HUES64 (cell line): ENCODE measurements around the gene RTN4IP1. TPM values are rescaled to one million over a fixed set of nuclear protein-coding genes. Genes with fewer than 3 reads are reported as not detected.

Experiments
- H3K27ac ChIP-seq: 2 replicates; pipeline ENCODE4 v1.7.0; 2013; ENCODE audit warnings: low read depth, low read length, inconsistent platforms
- H3K27me3 ChIP-seq: 2 replicates; pipeline ENCODE4 v1.6.1; 2013; ENCODE audit warnings: mild to moderate bottlenecking, low read length; ENCODE audit not compliant: insufficient read depth
- H3K36me3 ChIP-seq: 2 replicates; pipeline ENCODE4 v1.6.1; 2013; ENCODE audit warnings: mild to moderate bottlenecking, low read length; ENCODE audit not compliant: insufficient read depth
- H3K4me1 ChIP-seq: 2 replicates; pipeline ENCODE4 v1.6.1; 2013; ENCODE audit warnings: mild to moderate bottlenecking, low read length, moderate library complexity; ENCODE audit not compliant: insufficient read depth
- H3K4me3 ChIP-seq: 2 replicates; pipeline ENCODE4 v1.5.1; 2013; ENCODE audit warnings: mild to moderate bottlenecking, low read length, moderate library complexity
- H3K9ac ChIP-seq: 2 replicates; pipeline ENCODE4 v1.6.1; 2013; ENCODE audit warnings: mild to moderate bottlenecking, low read depth, low read length
- H3K9me3 ChIP-seq: 2 replicates; pipeline ENCODE4 v1.6.1; 2013; ENCODE audit warnings: low read depth, low read length; ENCODE audit not compliant: insufficient read depth
- WGBS: fragments of 150-250, 120-280 bp; methylation state at CpG from one replicate; pipeline ENCODE4 v1.1.7; 2013; ENCODE audit warnings: missing lambda C conversion rate; 5-methylcytosine and 5-hydroxymethylcytosine counted together
- polyA plus RNA-seq, 2 experiments: library from polyadenylated mRNA; stranded (reverse); fragments of 50-300 nt; gene quantifications; one replicate each; pipeline ENCODE4 v1.2.3, GENCODE V29; 2013

RTN4IP1 gene, protein sequence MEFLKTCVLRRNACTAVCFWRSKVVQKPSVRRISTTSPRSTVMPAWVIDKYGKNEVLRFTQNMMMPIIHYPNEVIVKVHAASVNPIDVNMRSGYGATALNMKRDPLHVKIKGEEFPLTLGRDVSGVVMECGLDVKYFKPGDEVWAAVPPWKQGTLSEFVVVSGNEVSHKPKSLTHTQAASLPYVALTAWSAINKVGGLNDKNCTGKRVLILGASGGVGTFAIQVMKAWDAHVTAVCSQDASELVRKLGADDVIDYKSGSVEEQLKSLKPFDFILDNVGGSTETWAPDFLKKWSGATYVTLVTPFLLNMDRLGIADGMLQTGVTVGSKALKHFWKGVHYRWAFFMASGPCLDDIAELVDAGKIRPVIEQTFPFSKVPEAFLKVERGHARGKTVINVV
- 14.8 TPM for polyA plus RNA-seq (2013, experiment 1 of 2)
- polyA plus RNA-seq (2013, experiment 2 of 2), result 14.6 TPM

DNA sequence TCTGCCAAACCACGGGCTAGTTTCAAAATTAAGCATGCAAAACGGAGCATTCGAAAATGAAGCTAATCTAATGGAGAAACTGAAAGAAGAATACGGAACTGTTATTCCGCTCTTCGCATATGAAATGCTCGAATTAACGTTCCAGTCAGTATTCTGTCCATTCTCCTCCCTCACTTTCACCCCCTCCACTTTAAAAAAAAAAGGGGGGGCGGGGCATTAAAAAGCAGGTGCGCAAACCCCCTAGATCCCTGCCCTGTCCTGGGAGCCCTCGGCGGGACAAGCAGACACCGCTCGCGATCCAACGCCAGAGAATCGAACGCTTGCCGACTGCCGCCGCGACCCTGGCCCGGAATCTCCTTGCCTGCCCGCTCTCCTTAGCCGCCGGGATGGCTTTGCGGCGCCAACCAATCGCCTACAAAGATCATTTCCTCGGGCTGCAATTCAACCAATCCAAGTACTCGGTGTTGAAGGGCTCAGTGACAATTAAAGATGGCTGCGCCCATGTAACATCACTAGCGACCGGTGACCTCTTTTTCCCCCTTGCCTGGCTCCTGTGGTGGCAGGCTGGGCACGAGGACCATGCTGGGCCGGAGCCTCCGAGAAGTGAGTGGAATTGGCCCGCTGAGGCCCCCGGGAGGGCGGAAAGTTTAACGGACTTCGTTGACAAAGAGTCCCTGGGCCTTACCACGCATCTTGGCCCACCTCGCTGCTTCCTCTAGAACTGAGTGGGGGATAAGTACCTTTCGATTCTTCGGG, at the start of gene RTN4IP1, which contains the start of gene QRSL1:
Gene RTN4IP1, minus strand, starts transcription at position 396 of the 756 bp plus-strand sequence. CDS start 477 bp downstream, outside the sequence.
Gene QRSL1, plus strand, starts transcription at position 476 of the 756 bp plus-strand sequence. Its CDS starts 104 bp downstream, at position 580.
- Histone ChIP-seq H3K4me3 (peak within 1 kb of the TSS; percentile 95), H3K36me3 (no peaks in the 10 kb centered on the region), H3K9ac (peak within 1 kb of the TSS; percentile 94), H3K27me3 (no peaks in the 10 kb centered on the region), H3K4me1 (peaks cover 18% of the 10 kb centered on the region), H3K27ac (peak within 1 kb of the TSS; percentile 94), H3K9me3 (no peaks in the 10 kb centered on the region)
- under 1% methylated on average over 46 of the region's 46 CpGs for WGBS

DNA sequence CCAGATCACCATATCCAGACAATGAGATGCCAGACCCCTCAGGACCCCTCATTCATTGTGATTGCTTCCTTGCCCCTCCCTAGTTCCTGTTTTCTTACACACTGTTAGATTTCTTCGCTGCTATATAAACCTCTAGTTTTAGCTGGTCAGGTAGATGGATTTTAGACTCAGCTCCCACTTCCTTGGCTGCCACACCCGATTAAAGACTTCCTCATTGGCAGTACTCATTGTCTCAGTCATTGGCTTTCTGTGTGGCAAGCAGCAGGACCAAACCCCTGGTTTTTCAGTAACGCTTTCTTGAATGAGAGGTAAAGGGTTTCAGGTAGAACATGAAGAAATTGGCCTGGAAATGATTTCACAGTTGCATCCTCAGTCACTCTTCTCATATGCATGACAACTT, 48.0 kb upstream of the RTN4IP1 start:
- Histone ChIP-seq H3K27ac (no peak overlapping the region), H3K4me3 (no peak overlapping the region), H3K36me3 (no peaks in the 10 kb centered on the region), H3K27me3 (no peaks in the 10 kb centered on the region), H3K9me3 (no peaks in the 10 kb centered on the region), H3K9ac (no peak overlapping the region), H3K4me1 (peaks cover 11% of the 10 kb centered on the region)
- 91% methylated on average over 3 of the region's 3 CpGs for WGBS

DNA sequence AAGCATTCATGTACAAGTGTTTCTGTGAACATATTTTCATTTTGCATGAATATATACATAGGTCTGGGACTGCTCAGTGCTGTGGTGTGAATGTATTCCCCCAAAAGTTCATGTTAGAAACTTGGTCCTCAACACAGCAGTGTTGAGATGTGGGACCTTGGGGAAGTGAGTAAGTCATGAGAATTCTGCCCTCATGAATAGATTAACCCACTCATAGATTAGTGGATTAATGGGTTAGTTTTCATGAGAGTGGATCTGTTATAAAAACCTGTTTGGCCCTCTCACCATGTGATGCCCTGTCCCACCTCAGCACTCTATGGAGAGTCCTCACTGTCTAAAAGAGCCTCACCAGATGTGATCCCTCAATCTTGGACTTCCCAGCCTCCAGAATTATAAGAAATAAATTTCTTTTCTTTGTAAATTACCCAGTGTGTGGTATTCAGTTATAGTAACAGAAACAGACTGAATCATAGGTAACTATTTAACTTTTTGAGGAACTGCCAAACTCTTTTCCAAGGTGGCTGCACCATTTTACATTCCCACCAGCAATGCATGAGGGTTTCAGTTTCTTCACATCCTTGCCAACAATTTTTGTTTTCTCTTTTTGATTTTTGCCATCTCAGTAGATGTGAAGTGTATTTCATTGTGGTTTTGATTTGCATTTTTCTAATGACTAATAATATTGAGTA, 45.4 kb upstream of the RTN4IP1 start:
- Histone ChIP-seq H3K4me1 (peaks cover 18% of the 10 kb centered on the region), H3K9ac (no peak overlapping the region), H3K9me3 (no peaks in the 10 kb centered on the region), H3K36me3 (no peaks in the 10 kb centered on the region), H3K4me3 (no peak overlapping the region), H3K27ac (no peak overlapping the region), H3K27me3 (no peaks in the 10 kb centered on the region)

DNA sequence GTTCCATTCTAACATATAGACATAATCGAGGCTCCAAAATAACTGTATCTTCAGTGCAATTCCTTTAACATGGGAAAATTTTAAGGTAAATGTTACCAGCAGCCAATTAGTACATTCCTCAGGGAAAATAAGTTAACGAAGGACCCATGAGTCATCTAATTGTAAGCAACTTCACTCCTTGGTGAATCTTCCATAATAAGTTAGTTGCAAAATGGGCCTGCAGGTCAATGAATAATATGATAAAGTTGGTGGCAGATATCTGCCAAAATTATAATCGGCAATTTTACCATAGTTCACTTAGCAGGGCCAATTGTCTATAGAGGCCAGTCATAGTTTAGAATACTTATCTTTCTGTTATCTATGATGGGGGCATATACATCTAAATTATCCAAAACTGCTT, 42.4 kb upstream of the RTN4IP1 start:
- Histone ChIP-seq H3K4me3 (no peak overlapping the region), H3K4me1 (peaks cover 21% of the 10 kb centered on the region), H3K27me3 (no peaks in the 10 kb centered on the region), H3K36me3 (no peaks in the 10 kb centered on the region), H3K9me3 (no peaks in the 10 kb centered on the region), H3K9ac (no peak overlapping the region), H3K27ac (no peak overlapping the region)
- 91% methylated on average over 3 of the region's 3 CpGs for WGBS

DNA sequence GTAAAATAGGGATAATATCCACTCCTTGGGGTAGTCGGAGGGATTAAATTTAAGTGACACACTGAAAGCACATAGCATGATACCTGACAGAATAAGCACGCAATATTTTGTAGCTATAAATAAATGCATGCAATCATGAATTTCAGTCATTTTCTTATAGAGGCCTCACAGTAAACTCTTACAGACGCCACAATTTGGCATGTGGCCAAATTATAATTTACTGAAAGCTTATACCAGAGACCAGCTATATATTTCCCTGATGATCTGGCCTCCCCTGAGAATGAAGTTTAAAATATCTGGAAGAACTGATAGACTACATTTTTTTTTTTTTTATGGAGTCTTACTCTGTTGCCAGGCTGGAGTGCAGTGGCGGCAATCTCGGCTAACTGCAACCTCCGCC, 40.9 kb upstream of the RTN4IP1 start:
- Histone ChIP-seq H3K27ac (no peak overlapping the region), H3K36me3 (peaks cover 7% of the 10 kb centered on the region), H3K4me1 (peaks cover 25% of the 10 kb centered on the region), H3K9ac (no peak overlapping the region), H3K4me3 (no peak overlapping the region), H3K9me3 (no peaks in the 10 kb centered on the region), H3K27me3 (no peaks in the 10 kb centered on the region)
- WGBS, result 93% methylated on average over 6 of the region's 6 CpGs

DNA sequence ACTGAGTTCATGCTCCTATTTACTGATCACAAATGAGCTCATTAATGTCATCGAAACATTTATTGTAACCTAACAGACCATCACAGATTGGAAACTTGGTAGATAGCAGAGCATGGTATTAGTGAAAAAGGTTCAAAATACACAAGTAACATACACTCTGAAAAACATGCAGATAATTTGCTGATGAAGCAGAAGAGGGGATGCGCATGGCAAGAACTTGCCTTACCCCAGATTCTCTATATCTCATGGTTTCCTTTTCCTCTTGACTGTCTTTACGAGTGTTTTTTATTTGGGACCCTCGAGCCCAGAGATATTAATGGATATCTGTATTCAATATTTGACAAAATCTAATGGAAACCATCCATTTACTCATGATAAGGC, 37.7 kb upstream of the RTN4IP1 start:
- Histone ChIP-seq H3K27ac (peak overlapping the region; percentile 48; the same call in 1 of the 2 replicates), H3K27me3 (no peaks in the 10 kb centered on the region), H3K4me1 (peaks cover 16% of the 10 kb centered on the region), H3K9me3 (no peaks in the 10 kb centered on the region), H3K9ac (no peak overlapping the region), H3K4me3 (no peak overlapping the region), H3K36me3 (peaks cover 32% of the 10 kb centered on the region)
- 94% methylated on average over 3 of the region's 4 CpGs for WGBS

DNA sequence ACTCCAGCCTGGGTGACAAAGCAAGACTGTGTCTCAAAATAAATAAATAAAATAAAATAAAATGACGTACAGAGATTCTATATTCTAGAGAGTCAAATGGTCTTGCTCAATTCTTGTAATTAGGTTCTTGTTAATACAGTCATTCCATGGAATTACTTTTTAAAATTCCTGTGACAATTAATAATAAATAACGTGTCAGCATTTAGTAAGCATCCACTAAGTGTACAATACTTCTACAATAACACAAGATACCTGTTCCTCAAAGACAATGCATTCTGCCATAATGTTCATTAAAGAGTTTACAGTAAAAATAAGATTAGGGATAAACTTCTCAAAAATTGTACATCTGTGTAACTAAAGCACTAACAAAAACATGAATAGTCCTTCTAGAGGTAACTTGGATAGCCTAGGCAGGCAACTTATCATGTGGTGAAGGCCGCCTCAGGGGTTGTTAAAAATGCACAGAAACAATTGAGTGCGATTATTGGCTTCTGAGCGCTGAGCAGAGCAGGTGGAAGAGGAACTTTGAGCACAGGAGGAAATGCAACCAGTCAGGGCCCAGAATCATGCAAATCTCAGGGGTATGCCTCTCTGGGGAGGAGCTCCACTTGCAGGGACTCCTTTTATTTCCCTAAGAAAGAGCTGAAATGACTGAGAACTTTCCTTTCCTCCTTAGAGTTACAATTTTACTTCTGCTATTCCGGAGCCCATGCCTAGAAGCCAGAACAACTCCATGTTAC, 37.2 kb upstream of the RTN4IP1 start:
- H3K36me3 ChIP-seq, result peaks cover 32% of the 10 kb centered on the region
- H3K4me3 ChIP-seq, result no peak overlapping the region
- H3K4me1 ChIP-seq, result peaks cover 11% of the 10 kb centered on the region
- peak overlapping the region; percentile 48; the same call in 1 of the 2 replicates for H3K27ac ChIP-seq
- no peaks in the 10 kb centered on the region for H3K9me3 ChIP-seq
- 56% methylated on average over 5 of the region's 6 CpGs for WGBS
- H3K27me3 ChIP-seq, result no peaks in the 10 kb centered on the region
- no peak overlapping the region for H3K9ac ChIP-seq

DNA sequence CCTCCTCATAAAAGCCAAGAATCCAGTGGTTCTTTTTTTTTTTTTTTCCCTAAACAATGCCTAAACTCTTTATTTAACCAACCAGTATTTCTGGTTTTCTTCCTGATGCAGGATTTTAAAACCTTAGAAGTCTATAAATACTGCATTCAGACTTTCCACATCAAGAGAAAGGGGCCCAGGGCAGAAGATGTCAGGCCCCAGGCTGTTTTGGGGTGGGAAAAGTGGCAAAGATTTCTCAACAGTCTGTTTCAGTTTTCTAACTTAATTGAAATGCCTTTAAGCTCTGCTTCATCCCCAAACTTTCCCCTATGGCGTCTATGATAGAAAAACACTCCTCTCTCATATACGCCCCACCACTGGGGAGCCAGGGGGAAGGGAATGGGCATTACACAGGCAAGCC, 33.2 kb upstream of the RTN4IP1 start:
- H3K4me1 ChIP-seq, result peaks cover 25% of the 10 kb centered on the region
- H3K36me3 ChIP-seq, result peaks cover 51% of the 10 kb centered on the region
- 90% methylated on average over 2 of the region's 2 CpGs for WGBS
- H3K9ac ChIP-seq, result no peak overlapping the region
- no peaks in the 10 kb centered on the region for H3K27me3 ChIP-seq
- no peak overlapping the region for H3K27ac ChIP-seq
- peaks cover 7% of the 10 kb centered on the region; the same call in 1 of the 2 replicates for H3K9me3 ChIP-seq
- H3K4me3 ChIP-seq, result no peak overlapping the region

DNA sequence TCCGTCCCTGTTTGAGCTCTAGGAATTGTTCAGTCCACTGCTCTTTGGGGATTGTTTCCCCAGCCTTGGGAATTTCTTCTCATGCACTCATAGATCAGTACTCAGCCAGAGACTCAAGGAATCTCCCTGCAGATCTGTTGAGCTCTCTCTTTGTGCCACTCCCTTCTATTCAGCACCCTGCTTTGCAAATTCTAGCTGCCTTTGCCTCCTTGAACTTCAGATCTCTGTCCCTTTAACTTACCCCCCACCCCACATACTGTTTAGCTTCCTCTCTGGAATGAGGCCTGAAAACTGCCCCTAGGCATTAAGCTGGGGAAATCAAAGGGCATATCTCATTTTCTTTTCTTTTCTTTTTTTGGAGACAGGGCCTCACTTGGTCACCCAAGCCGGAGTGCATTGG, 30.6 kb upstream of the RTN4IP1 start:
- 84% methylated on average over 2 of the region's 2 CpGs for WGBS
- Histone ChIP-seq H3K4me3 (no peak overlapping the region), H3K9me3 (peaks cover 7% of the 10 kb centered on the region; the same call in 1 of the 2 replicates), H3K4me1 (peaks cover 14% of the 10 kb centered on the region), H3K36me3 (peaks cover 64% of the 10 kb centered on the region), H3K27ac (peak overlapping the region; percentile 38), H3K27me3 (no peaks in the 10 kb centered on the region), H3K9ac (no peak overlapping the region)

DNA sequence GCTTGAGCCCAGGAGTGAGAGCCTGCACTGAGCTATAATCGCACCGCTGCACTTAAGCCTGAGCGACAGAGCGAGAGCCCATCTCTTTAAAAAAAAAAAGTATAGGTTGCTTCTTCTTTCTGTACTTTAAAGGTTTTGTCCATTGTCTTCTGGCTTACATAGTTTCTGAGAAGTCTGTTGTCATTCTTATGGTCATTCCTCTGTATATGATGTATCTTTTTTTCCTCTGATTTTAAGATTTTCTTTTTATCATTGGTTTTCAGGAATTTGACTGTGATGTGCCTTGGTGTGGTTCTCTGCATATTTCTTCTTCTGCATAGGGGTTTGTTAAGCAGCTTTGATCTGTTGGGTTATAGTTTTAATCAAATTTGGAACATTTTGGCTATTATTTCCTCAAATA, 29.2 kb upstream of the RTN4IP1 start:
- no peaks in the 10 kb centered on the region for H3K27me3 ChIP-seq
- no peak overlapping the region for H3K9ac ChIP-seq
- peaks cover 7% of the 10 kb centered on the region; the same call in 1 of the 2 replicates for H3K9me3 ChIP-seq
- peaks cover 14% of the 10 kb centered on the region for H3K4me1 ChIP-seq
- H3K4me3 ChIP-seq, result no peak overlapping the region
- H3K36me3 ChIP-seq, result peaks cover 63% of the 10 kb centered on the region
- H3K27ac ChIP-seq, result no peak overlapping the region
- WGBS, result 99% methylated on average over 4 of the region's 4 CpGs
